Neural crest cell (in vitro differentiated cells): ENCODE data around the gene TANC1. TPM values are rescaled to one million over a fixed set of nuclear protein-coding genes. Genes with fewer than 3 reads are reported as not detected.

Experiments used
- DNase-seq: peaks from one replicate; pipeline ENCODE4 v3.0.0; 2021; ENCODE audit warnings: low read depth, mixed read lengths, low spot score
- H3K27ac Mint-ChIP-seq: one replicate; pipeline ENCODE4 v1.8.0; 2021; ENCODE audit warnings: mild to moderate bottlenecking, mixed read lengths; ENCODE audit not compliant: unreplicated experiment
- H3K27me3 Mint-ChIP-seq: 2 replicates; pipeline ENCODE4 v1.8.0; 2021; ENCODE audit warnings: low read depth, mild to moderate bottlenecking, mixed read lengths
- H3K36me3 Mint-ChIP-seq: 2 replicates; pipeline ENCODE4 v1.8.0; 2021; ENCODE audit warnings: low read depth, mild to moderate bottlenecking, mixed read lengths
- H3K4me1 Mint-ChIP-seq: 2 replicates; pipeline ENCODE4 v1.8.0; 2021; ENCODE audit warnings: mixed read lengths
- H3K4me3 Mint-ChIP-seq: one replicate; pipeline ENCODE4 v1.8.0; 2021; ENCODE audit warnings: mild to moderate bottlenecking, mixed read lengths
- H3K9me3 Mint-ChIP-seq: 2 replicates; pipeline ENCODE4 v1.8.0; 2021; ENCODE audit warnings: mixed read lengths
- CTCF ChIP-seq: fragments of 200-600 bp; sonication (generic); conservative IDR thresholded peaks from 2 replicates; pipeline ENCODE4 v1.5.0; 2021; ENCODE audit warnings: antibody characterized with exemption, mild to moderate bottlenecking
- total RNA-seq: library from RNA; stranded (reverse); gene quantifications from 2 replicates; pipeline ENCODE4 v1.2.1, GENCODE V29; 2021

Gene TANC1
- total RNA-seq, 1 donor from 2014 or later, result 13.2 TPM

- H3K36me3 Mint-ChIP-seq, result no peaks in the 10 kb centered on the region
- H3K9me3 Mint-ChIP-seq, result no peaks in the 10 kb centered on the region
- no peak for DNase-seq
- no peak overlapping the region for H3K4me3 Mint-ChIP-seq
- H3K27me3 Mint-ChIP-seq, result peaks cover 12% of the 10 kb centered on the region
- no peaks in the 10 kb centered on the region for H3K4me1 Mint-ChIP-seq
- no peak overlapping the region for H3K27ac Mint-ChIP-seq
- TF ChIP-seq CTCF, result no peak
Measured at GRCh38 chr2:158960193-158960592, 8.2 kb upstream of the TANC1 start.

GRCh38 chr2:158962074-158962473 lies 6.4 kb upstream of the TANC1 start:
- no peaks in the 10 kb centered on the region for H3K36me3 Mint-ChIP-seq

GRCh38 chr2:158963071-158963470 lies 5.4 kb upstream of the TANC1 start:
- no peak overlapping the region for H3K4me3 Mint-ChIP-seq
- peaks cover 25% of the 10 kb centered on the region for H3K4me1 Mint-ChIP-seq
- H3K9me3 Mint-ChIP-seq, result no peaks in the 10 kb centered on the region
- no peaks in the 10 kb centered on the region for H3K36me3 Mint-ChIP-seq
- no peak for DNase-seq
- peaks cover 27% of the 10 kb centered on the region for H3K27me3 Mint-ChIP-seq
- no peak overlapping the region for H3K27ac Mint-ChIP-seq
- no peak for TF ChIP-seq CTCF

More at GRCh38 chr2:158962074-158962473, 6.4 kb upstream of the TANC1 start:
- no peaks in the 10 kb centered on the region for H3K9me3 Mint-ChIP-seq
- peaks cover 17% of the 10 kb centered on the region for H3K27me3 Mint-ChIP-seq
- no peak overlapping the region for H3K4me3 Mint-ChIP-seq
- H3K4me1 Mint-ChIP-seq, result peaks cover 15% of the 10 kb centered on the region
- no peak overlapping the region for H3K27ac Mint-ChIP-seq
- TF ChIP-seq CTCF, result no peak
- DNase-seq, result no peak

GRCh38 chr2:158965107-158965506 lies 3.3 kb upstream of the TANC1 start:
- no peaks in the 10 kb centered on the region for H3K9me3 Mint-ChIP-seq
- H3K4me1 Mint-ChIP-seq, result peaks cover 35% of the 10 kb centered on the region
- no peak for DNase-seq
- H3K4me3 Mint-ChIP-seq, result no peak overlapping the region
- no peak for TF ChIP-seq CTCF
- H3K27me3 Mint-ChIP-seq, result peaks cover 33% of the 10 kb centered on the region
- no peak overlapping the region for H3K27ac Mint-ChIP-seq
- H3K36me3 Mint-ChIP-seq, result no peaks in the 10 kb centered on the region

- Mint-ChIP-seq H3K27ac (no peak overlapping the region), H3K27me3 (peaks cover 39% of the 10 kb centered on the region), H3K4me3 (peak overlapping the region; percentile 48), H3K9me3 (no peaks in the 10 kb centered on the region), H3K36me3 (no peaks in the 10 kb centered on the region), H3K4me1 (peaks cover 40% of the 10 kb centered on the region)
- DNase-seq, result no peak
- no peak for TF ChIP-seq CTCF
Measured at GRCh38 chr2:158965641-158966040, 2.8 kb upstream of the TANC1 start.

GRCh38 chr2:158966312-158966711 lies 2.1 kb upstream of the TANC1 start:
- DNase-seq, result no peak
- Mint-ChIP-seq H3K4me3 (peak overlapping the region; percentile 92), H3K36me3 (no peaks in the 10 kb centered on the region), H3K9me3 (no peaks in the 10 kb centered on the region), H3K4me1 (peaks cover 40% of the 10 kb centered on the region), H3K27ac (no peak overlapping the region), H3K27me3 (peaks cover 45% of the 10 kb centered on the region)
- no peak for TF ChIP-seq CTCF
